HL-60 (cell line): ENCODE data around the gene PARP8.
"Not testable (repeated sequence)": the region's sequence is repeated elsewhere in the genome, so short reads cannot be mapped to it uniquely, and the experiment has no call there.

Experiments
- DNase-seq, 2 experiments: peaks; one replicate each; pipeline ENCODE4 v3.0.0-alpha.2; 2010 to 2020; ENCODE audit warnings: low read depth in 1 of 2, low spot score in 1 of 2
- H3K27ac ChIP-seq: fragments of 250-450 bp; sonication (Bioruptor Pico); replicated peaks from 2 replicates; pipeline ENCODE4 v1.5.1; 2020; ENCODE audit warnings: mild to moderate bottlenecking, moderate library complexity
- H3K27me3 ChIP-seq: fragments of 250-450 bp; sonication (Bioruptor Pico); 2 replicates; pipeline ENCODE4 v1.5.1; 2021; ENCODE audit warnings: mild to moderate bottlenecking, moderate library complexity; ENCODE audit not compliant: insufficient read depth, poor library complexity, severe bottlenecking
- H3K4me3 ChIP-seq: replicated peaks from 2 replicates; pipeline ENCODE4 v1.5.1; 2011; ENCODE audit warnings: mild to moderate bottlenecking, control low read depth, low read length; ENCODE audit not compliant: insufficient read depth
- GABPA ChIP-seq: IDR thresholded peaks from 2 replicates; pipeline ENCODE4 v1.6.1; 2012; ENCODE audit warnings: low read depth
- POLR2AphosphoS5 ChIP-seq: IDR thresholded peaks from 2 replicates; pipeline ENCODE4 v1.6.1; 2012; ENCODE audit warnings: low read depth
- SPI1 ChIP-seq: IDR thresholded peaks from 2 replicates; pipeline ENCODE4 v1.6.1; 2012; ENCODE audit warnings: low read depth, mild to moderate bottlenecking, borderline replicate concordance
- TF ChIP-seq, protein P1 (sequence below): IDR thresholded peaks from 2 replicates; pipeline ENCODE4 v1.6.1; 2012; ENCODE audit warnings: low read depth; ENCODE audit not compliant: insufficient replicate concordance
- TF ChIP-seq, protein P2 (sequence below): IDR thresholded peaks from one replicate; pipeline ENCODE4 v1.5.1; 2011; ENCODE audit warnings: low read length, control low read depth, inconsistent platforms; ENCODE audit not compliant: insufficient read depth

PARP8 gene

DNA sequence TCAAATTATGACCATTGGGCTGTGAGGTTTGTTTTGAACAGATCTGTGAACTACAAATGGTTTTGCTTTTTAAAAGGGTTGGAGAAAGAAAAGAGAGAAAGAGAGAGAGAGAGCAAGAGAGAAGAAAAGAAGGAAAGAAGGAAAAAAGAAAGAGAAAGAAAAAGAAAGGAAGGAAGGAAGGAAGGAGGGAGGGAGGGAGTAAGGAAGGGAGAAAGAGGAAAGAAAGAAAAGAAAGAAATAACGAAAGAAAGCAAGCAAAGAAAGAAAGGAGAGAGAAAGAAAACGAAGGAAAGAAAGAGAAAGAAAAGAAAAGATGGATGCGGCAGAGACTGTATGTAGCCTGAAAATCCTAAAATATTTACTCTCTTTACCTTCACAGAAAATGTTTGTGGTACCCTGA, 104.0 kb downstream of the PARP8 start:
- Histone ChIP-seq H3K27me3 (no peaks in the 10 kb centered on the region), H3K27ac (no peak overlapping the region)
- no peak for TF ChIP-seq SPI1
- TF ChIP-seq, protein P1, sequence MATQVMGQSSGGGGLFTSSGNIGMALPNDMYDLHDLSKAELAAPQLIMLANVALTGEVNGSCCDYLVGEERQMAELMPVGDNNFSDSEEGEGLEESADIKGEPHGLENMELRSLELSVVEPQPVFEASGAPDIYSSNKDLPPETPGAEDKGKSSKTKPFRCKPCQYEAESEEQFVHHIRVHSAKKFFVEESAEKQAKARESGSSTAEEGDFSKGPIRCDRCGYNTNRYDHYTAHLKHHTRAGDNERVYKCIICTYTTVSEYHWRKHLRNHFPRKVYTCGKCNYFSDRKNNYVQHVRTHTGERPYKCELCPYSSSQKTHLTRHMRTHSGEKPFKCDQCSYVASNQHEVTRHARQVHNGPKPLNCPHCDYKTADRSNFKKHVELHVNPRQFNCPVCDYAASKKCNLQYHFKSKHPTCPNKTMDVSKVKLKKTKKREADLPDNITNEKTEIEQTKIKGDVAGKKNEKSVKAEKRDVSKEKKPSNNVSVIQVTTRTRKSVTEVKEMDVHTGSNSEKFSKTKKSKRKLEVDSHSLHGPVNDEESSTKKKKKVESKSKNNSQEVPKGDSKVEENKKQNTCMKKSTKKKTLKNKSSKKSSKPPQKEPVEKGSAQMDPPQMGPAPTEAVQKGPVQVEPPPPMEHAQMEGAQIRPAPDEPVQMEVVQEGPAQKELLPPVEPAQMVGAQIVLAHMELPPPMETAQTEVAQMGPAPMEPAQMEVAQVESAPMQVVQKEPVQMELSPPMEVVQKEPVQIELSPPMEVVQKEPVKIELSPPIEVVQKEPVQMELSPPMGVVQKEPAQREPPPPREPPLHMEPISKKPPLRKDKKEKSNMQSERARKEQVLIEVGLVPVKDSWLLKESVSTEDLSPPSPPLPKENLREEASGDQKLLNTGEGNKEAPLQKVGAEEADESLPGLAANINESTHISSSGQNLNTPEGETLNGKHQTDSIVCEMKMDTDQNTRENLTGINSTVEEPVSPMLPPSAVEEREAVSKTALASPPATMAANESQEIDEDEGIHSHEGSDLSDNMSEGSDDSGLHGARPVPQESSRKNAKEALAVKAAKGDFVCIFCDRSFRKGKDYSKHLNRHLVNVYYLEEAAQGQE: no peak
- no peak for TF ChIP-seq GABPA
- TF ChIP-seq, protein P2, sequence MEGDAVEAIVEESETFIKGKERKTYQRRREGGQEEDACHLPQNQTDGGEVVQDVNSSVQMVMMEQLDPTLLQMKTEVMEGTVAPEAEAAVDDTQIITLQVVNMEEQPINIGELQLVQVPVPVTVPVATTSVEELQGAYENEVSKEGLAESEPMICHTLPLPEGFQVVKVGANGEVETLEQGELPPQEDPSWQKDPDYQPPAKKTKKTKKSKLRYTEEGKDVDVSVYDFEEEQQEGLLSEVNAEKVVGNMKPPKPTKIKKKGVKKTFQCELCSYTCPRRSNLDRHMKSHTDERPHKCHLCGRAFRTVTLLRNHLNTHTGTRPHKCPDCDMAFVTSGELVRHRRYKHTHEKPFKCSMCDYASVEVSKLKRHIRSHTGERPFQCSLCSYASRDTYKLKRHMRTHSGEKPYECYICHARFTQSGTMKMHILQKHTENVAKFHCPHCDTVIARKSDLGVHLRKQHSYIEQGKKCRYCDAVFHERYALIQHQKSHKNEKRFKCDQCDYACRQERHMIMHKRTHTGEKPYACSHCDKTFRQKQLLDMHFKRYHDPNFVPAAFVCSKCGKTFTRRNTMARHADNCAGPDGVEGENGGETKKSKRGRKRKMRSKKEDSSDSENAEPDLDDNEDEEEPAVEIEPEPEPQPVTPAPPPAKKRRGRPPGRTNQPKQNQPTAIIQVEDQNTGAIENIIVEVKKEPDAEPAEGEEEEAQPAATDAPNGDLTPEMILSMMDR: no peak
- no peak for TF ChIP-seq POLR2AphosphoS5

DNA sequence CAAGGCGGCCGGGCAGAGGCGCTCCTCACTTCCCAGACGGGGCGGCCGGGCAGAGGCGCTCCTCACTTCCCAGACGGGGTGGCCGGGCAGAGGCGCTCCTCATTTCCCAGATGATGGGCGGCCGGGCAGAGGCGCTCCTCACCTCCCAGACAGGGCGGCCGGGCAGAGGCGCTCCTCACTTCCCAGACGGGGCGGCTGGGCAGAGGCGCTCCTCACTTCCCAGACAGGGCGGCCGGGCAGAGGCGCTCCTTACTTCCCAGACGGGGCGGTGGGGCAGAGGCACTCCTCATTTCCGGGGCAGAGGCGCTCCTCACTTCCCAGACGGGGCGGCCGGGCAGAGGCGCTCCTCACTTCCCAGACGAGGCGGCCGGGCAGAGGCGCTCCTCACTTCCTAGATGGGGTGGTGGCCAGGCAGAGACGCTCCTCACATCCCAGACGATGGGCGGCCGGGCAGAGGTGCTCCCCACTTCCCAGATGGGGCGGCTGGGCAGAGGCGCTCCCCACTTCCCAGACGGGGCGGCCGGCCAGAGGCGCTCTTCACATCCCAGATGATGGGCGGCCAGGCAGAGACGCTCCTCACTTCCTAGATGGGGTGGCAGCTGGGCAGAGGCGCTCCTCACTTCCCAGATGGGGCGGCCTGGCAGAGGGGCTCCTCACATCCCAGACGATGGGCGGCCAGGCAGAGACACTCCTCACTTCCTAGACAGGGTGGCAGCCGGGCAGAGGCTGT, 108.2 kb downstream of the PARP8 start:
- not testable (repeated sequence) for H3K27ac ChIP-seq, DNase-seq, H3K4me3 ChIP-seq, H3K27me3 ChIP-seq

More for the DNA sequence above, 104.0 kb downstream of the PARP8 start:
- no peak overlapping the region for H3K4me3 ChIP-seq
- no peak for DNase-seq

DNA sequence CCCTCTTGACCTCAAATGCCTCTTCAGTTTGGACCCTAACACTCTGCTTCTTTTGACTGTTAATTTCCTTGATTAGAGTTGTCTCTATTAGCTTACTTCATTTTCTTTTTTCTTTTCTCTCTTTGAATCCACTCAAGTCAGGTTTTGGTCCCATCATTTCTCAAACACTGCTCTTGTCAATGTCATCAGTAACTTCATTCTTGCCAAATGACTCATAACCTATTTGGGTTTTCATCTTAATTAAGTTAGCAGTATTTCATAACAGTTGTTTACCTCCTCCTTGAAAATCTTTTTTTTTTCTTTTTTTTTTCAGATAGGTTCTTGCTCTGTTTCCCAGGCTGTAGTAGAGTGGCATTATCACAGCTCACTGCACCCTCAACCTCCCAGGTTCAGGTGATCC, 119.6 kb downstream of the PARP8 start:
- H3K4me3 ChIP-seq: no peak overlapping the region
- DNase-seq: no peak
- TF ChIP-seq SPI1 (no peak), GABPA (no peak), POLR2AphosphoS5 (no peak)
- TF ChIP-seq, protein P1: no peak
- TF ChIP-seq, protein P2: no peak
- no peak overlapping the region for H3K27ac ChIP-seq
- no peaks in the 10 kb centered on the region for H3K27me3 ChIP-seq

DNA sequence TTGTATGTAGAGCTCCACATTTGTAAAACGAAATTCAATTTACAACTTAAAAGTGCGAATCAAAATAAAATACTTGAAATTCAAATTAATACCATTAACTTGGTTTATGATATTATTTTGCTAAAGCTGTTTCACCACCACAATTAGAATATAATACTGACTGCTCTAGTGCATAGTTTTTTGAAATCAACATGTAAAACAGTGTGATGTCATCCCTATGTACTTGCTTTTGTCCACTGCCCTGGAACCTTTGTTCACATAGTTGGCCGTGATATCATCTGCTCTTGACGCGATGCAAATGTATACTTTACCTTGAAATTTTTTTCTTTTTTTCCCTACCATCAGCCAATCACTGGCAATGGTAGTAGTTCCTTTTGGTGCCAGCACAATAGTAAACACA, 125.4 kb downstream of the PARP8 start:
- TF ChIP-seq, protein P1: no peak
- TF ChIP-seq POLR2AphosphoS5 (no peak), GABPA (no peak)
- Histone ChIP-seq H3K27me3 (no peaks in the 10 kb centered on the region), H3K4me3 (no peak overlapping the region), H3K27ac (no peak overlapping the region)
- DNase-seq: no peak
